HG03469 (cell line): ENCODE results near the gene CACNA1E.

Experiments
- ATAC-seq: cut with Tn5 transposase; IDR thresholded peaks from one replicate; pipeline ENCODE4 v1.9.1; 2021; ENCODE audit warnings: mild to moderate bottlenecking, moderate library complexity, moderate number of reproducible peaks; ENCODE audit not compliant: unreplicated experiment

The CACNA1E gene

GRCh38 chr1:181559142-181559541, 75.8 kb downstream of the CACNA1E start:
- no peak for ATAC-seq

GRCh38 chr1:181562395-181562794, 79.1 kb downstream of the CACNA1E start:
- ATAC-seq = no peak

GRCh38 chr1:181568736-181569135, 85.4 kb downstream of the CACNA1E start:
- no peak for ATAC-seq

GRCh38 chr1:181577475-181577874, 94.2 kb downstream of the CACNA1E start:
- ATAC-seq = no peak

- no peak for ATAC-seq
These were observed 100.3 kb downstream of the CACNA1E start for GRCh38 chr1:181583598-181583997.

- ATAC-seq = no peak
These were observed 104.6 kb downstream of the CACNA1E start for GRCh38 chr1:181587870-181588438.

- ATAC-seq = no peak
These were observed 105.3 kb downstream of the CACNA1E start for GRCh38 chr1:181588631-181589030.

GRCh38 chr1:181592255-181592859, 109.0 kb downstream of the CACNA1E start:
- no peak for ATAC-seq

GRCh38 chr1:181593042-181593441, 109.7 kb downstream of the CACNA1E start:
- ATAC-seq = no peak

- no peak for ATAC-seq
These were observed 111.2 kb downstream of the CACNA1E start for GRCh38 chr1:181594553-181594952.

- ATAC-seq = no peak
These were observed 111.9 kb downstream of the CACNA1E start for GRCh38 chr1:181595234-181595633.

- no peak for ATAC-seq
These were observed 118.1 kb downstream of the CACNA1E start for GRCh38 chr1:181601186-181601950.

- no peak for ATAC-seq
These were observed 120.6 kb downstream of the CACNA1E start for GRCh38 chr1:181603735-181604410.

GRCh38 chr1:181604482-181605249, 121.3 kb downstream of the CACNA1E start:
- ATAC-seq = no peak

GRCh38 chr1:181607524-181607923, 124.2 kb downstream of the CACNA1E start:
- ATAC-seq = no peak

GRCh38 chr1:181608386-181608785, 125.1 kb downstream of the CACNA1E start:
- ATAC-seq = no peak

- no peak for ATAC-seq
These were observed 125.6 kb downstream of the CACNA1E start for GRCh38 chr1:181608948-181609347.

- ATAC-seq = no peak
These were observed 128.8 kb downstream of the CACNA1E start for GRCh38 chr1:181612100-181612499.

- ATAC-seq = no peak
These were observed 135.2 kb downstream of the CACNA1E start for GRCh38 chr1:181618559-181618958.

- ATAC-seq = no peak
These were observed 136.9 kb downstream of the CACNA1E start for GRCh38 chr1:181620183-181620582.

- no peak for ATAC-seq
These were observed 140.5 kb downstream of the CACNA1E start for GRCh38 chr1:181623850-181624249.
